Measurements from ENCODE around the gene KANK2.

DNA sequence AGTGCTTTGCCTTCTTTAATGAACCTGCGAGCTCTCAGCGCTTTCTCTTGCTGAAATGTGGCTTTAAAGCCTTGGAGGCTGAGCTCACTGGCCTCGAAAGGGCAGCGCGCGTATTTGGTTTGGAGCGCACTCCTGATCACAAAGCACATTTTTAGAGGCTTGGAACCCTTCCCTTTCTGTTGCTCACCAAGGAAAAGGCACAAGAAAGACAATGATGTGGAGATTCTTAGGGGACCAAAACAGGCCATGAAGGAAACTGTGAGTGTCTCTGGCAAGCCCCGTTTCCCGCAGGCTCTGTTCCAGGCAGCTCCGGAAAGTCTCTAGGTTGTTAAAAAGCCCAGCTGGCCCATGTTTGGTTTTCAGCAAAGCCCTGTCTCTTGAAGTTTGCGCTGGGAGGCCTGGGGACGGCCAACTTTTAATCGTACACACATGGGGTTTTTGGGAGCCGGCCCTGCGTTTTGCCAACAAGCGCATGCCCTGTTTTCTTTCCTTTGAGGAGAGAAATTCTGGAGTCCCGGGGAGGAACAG, 32.4 kb downstream of the KANK2 start:
- no peak for TF ChIP-seq POLR2AphosphoS5 (IDR thresholded peaks at IDR 0.05; ENCODE audit: low read depth, low read length)
- no peak for TF ChIP-seq POLR2A (IDR thresholded peaks at IDR 0.05; ENCODE audit: low read depth, low read length)

Data from GM12892 (cell line).